Transverse colon (tissue), 4 donors: ENCODE data around the gene CERS1. TPM values are rescaled to one million over a fixed set of nuclear protein-coding genes. Genes with fewer than 3 reads are reported as not detected.

Experiments used
- DNase-seq: peaks from one replicate; pipeline ENCODE4 v3.0.0-alpha.2; 2019
- H3K27ac ChIP-seq, 4 donors: fragments of 200-600 bp; sonication (generic); 2 replicates each; pipeline ENCODE4 v1.5.1; 2016 to 2018; ENCODE audit warnings: inconsistent platforms in 4 of 4
- H3K27me3 ChIP-seq: fragments of 200-600 bp; sonication (generic); 2 replicates; pipeline ENCODE4 v1.5.1; 2017; ENCODE audit warnings: inconsistent platforms
- H3K36me3 ChIP-seq, 4 donors: fragments of 200-600 bp; sonication (generic); 2 replicates each; pipeline ENCODE4 v1.5.1; 2017 to 2019; ENCODE audit warnings: inconsistent platforms in 4 of 4
- H3K4me1 ChIP-seq, 4 donors: fragments of 200-600 bp; sonication (generic); 2 replicates each; pipeline ENCODE4 v1.5.1; 2017 to 2020; ENCODE audit warnings: inconsistent platforms in 4 of 4
- H3K4me3 ChIP-seq, 4 donors: fragments of 200-600 bp; sonication (generic); 1 replicate in 1 of 4; 2 replicates in 3 of 4; pipeline versions ENCODE4 v1.5.1 to v1.6.1; 2017 to 2019; ENCODE audit warnings: inconsistent platforms in 4 of 4
- H3K9me3 ChIP-seq, 2 donors: fragments of 200-600 bp; sonication (generic); 2 replicates each; pipeline ENCODE4 v1.5.1; 2017 to 2019; ENCODE audit warnings: inconsistent platforms in 2 of 2
- EP300 ChIP-seq: sonication (generic); formaldehyde crosslinking; IDR thresholded peaks from one replicate; pipeline ENCODE4 v1.6.1; 2017; ENCODE audit warnings: antibody characterized with exemption, low read depth
- POLR2A ChIP-seq: fragments of 450-650 bp; IDR thresholded peaks from one replicate; pipeline ENCODE4 v1.6.1; 2016; ENCODE audit warnings: antibody characterized with exemption, mild to moderate bottlenecking, moderate library complexity
- POLR2AphosphoS5 ChIP-seq, 3 donors: sonication (generic); formaldehyde crosslinking; IDR thresholded peaks; one replicate each; pipeline ENCODE4 v1.6.1; 2016; ENCODE audit warnings: antibody characterized with exemption in 3 of 3
- WGBS, 2 donors: methylation state at CpG; one replicate each; pipeline ENCODE4 v1.1.5; 2018; ENCODE audit warnings: low coverage in 1 of 2; 5-methylcytosine and 5-hydroxymethylcytosine counted together
- in situ Hi-C, 4 donors: fragments of 200-750 bp; cut with MboI; loops; one replicate each; pipeline versions ENCODE4 v1.15.0 to v1.15.1; 2017; ENCODE audit warnings: low sequenced_read_pairs in 3 of 4, low pct_ligation_motif_present in 1 of 4, low pct_unique_long_range_greater_than_20kb in 1 of 4
- intact Hi-C: fragments of 100-400 bp; cut with DNase I; formaldehyde crosslinking; loops from one replicate; pipeline ENCODE4 v1.15.1; 2023; ENCODE audit warnings: low total_unique reads
- total RNA-seq, 4 donors: library from RNA; depleted of rRNA; stranded (reverse); fragments of >200 nt; gene quantifications; one replicate each; pipeline ENCODE4 v1.1.0, GENCODE V29; 2016
- TF ChIP-seq, protein P1 (sequence below), 5 experiments: fragments of 200-600 bp in 3 of 5; fragments of 450-650 bp in 2 of 5; sonication (generic) in 3 of 5; IDR thresholded peaks; 1 replicate in 2 of 5; 2 replicates in 3 of 5; pipeline ENCODE4 v1.5.1; 2016 to 2017; ENCODE audit warnings: antibody characterized with exemption in 5 of 5, inconsistent platforms in 3 of 5, mild to moderate bottlenecking in 2 of 5, moderate library complexity in 1 of 5

The CERS1 gene
- total RNA-seq, 4 donors from 2014 or later: not detected

DNA sequence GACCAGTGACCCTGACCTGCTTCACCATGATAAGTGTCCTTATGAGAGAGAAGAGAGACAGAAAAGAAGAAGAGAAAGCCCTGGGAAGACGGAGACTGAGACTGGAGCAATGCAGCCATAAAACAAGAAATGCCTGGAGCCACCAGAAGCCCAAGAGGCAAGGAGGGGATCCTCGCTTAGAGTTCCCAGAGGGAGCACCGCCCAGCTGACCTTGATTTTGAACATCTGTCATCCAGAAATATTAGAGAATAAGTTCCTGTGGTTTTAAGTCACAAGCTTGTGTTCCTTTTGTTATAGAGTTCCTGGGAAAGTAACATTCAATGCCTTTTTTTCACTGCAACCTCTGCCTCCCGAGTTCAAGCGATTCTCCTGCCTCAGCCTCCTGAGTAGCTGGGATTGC is 20.2 kb downstream of the CERS1 start:
- intact Hi-C loops: no loop called here
- Histone ChIP-seq H3K9me3 (no peaks in the 10 kb centered on the region), H3K36me3 (no peaks in the 10 kb centered on the region), H3K4me3 (no peak overlapping the region), H3K27ac (no peak overlapping the region), H3K27me3 (peaks cover 2% of the 10 kb centered on the region), H3K4me1 (peaks cover 0 to 6% (median 5%) of the 10 kb centered on the region in 4 donors)
- in situ Hi-C loops: no loop called here
- TF ChIP-seq, protein P1, sequence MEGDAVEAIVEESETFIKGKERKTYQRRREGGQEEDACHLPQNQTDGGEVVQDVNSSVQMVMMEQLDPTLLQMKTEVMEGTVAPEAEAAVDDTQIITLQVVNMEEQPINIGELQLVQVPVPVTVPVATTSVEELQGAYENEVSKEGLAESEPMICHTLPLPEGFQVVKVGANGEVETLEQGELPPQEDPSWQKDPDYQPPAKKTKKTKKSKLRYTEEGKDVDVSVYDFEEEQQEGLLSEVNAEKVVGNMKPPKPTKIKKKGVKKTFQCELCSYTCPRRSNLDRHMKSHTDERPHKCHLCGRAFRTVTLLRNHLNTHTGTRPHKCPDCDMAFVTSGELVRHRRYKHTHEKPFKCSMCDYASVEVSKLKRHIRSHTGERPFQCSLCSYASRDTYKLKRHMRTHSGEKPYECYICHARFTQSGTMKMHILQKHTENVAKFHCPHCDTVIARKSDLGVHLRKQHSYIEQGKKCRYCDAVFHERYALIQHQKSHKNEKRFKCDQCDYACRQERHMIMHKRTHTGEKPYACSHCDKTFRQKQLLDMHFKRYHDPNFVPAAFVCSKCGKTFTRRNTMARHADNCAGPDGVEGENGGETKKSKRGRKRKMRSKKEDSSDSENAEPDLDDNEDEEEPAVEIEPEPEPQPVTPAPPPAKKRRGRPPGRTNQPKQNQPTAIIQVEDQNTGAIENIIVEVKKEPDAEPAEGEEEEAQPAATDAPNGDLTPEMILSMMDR (IDR thresholded peaks at IDR 0.05): no peak
- TF ChIP-seq POLR2A (no peak), POLR2AphosphoS5 (IDR thresholded peaks at IDR 0.05) (no peak), EP300 (no peak)
- no peak for DNase-seq
- WGBS, 2 donors: 86 to 94% methylated on average over 5 of the region's 5 CpGs

DNA sequence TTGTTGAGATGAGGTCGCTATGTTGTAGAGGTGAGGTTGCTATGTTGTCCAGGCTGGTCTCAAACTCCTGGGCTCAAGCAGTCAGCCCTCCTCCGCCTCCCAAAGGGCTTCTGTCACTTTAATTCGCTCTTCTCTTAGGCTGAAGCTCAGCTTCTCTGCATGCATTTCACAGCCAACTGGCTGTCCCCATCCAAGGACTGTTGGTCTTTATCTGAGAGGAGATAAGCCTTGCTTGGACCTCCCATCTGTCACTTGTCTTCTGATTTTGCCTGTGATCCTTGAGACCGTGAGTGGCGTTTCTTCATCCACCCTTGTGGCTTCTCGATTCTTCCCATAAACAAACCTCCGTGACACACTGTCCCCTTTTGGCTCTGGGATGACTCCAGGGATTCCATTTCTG is 24.4 kb downstream of the CERS1 start:
- H3K4me1 ChIP-seq: peaks cover 0 to 15% (median 12%) of the 10 kb centered on the region in 4 donors
- H3K36me3 ChIP-seq: peaks cover 0 to 14% (median 6%) of the 10 kb centered on the region in 4 donors
- H3K4me3 ChIP-seq: no peak overlapping the region
- no peaks in the 10 kb centered on the region for H3K9me3 ChIP-seq
- no peak overlapping the region for H3K27ac ChIP-seq
- intact Hi-C loops: no loop called here
- TF ChIP-seq, protein P1 (IDR thresholded peaks at IDR 0.05): no peak
- no peak for TF ChIP-seq POLR2A
- TF ChIP-seq EP300: no peak
- TF ChIP-seq POLR2AphosphoS5 (IDR thresholded peaks at IDR 0.05): no peak
- H3K27me3 ChIP-seq: peaks cover 19% of the 10 kb centered on the region
- in situ Hi-C loops: loop anchor here in 1 of 4 donors (25.0 kb wide), 1 partner anchor 409 kb away; no protein-coding TSS in a partner anchor
- WGBS, 2 donors: 85% methylated on average over 7 of the region's 7 CpGs; no CpG with 5 or more reads in 1 of the 2 donors
- DNase-seq: no peak

DNA sequence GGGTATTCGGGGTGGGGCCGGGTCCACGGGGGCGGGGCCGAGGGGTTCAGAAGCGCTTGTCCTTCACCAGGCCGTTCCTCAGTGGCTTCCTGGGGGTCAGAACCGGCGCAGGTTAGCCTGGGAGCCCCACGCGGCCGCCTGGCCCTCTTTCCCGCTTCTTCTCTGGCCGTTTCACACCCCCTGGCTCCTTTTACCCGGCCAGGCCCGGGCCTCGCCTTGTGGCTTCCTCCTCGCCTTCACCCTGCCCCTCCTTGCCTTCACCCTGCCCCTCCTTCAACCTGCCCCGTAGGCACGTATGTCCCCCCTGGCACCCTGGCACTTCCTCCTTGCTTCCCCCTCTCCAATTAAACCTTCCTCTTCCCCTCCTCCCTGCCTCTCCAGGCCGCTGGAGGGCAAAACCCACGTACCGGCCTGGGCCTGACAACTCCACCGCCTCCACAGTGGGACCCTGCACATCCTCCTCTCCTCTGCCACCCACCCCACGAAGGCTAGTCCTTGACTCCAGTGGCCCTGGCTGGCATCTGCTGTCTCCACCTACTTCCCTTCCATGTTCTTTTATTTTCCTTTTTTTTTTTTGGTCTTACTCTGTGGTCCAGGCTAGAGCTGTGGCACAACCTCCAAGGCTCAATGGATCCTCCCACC is 25.3 kb downstream of the CERS1 start:
- intact Hi-C loops: no loop called here

More for the DNA sequence above, 25.3 kb downstream of the CERS1 start:
- Histone ChIP-seq H3K36me3 (peaks cover 0 to 22% (median 10%) of the 10 kb centered on the region in 4 donors), H3K27me3 (peaks cover 19% of the 10 kb centered on the region), H3K9me3 (no peaks in the 10 kb centered on the region), H3K4me1 (peaks cover 0 to 15% (median 12%) of the 10 kb centered on the region in 4 donors), H3K4me3 (no peak overlapping the region), H3K27ac (no peak overlapping the region)
- WGBS, 2 donors: 40 to 43% methylated on average over 5 to 25 of the region's 25 CpGs
- no peak for TF ChIP-seq POLR2A
- TF ChIP-seq POLR2AphosphoS5 (IDR thresholded peaks at IDR 0.05): no peak
- TF ChIP-seq, protein P1 (IDR thresholded peaks at IDR 0.05): no peak
- no peak for TF ChIP-seq EP300
- DNase-seq: no peak
- in situ Hi-C loops: loop anchor here in 1 of 4 donors (25.0 kb wide), 1 partner anchor 408 kb away; no protein-coding TSS in a partner anchor
